ENCODE measurements around the gene SIK1.
"Not testable (repeated sequence)": the region's sequence is repeated elsewhere in the genome, so short reads cannot be mapped to it uniquely, and the experiment has no call there.

- TF ChIP-seq POLR2AphosphoS5, POLR2A (IDR thresholded peaks at IDR 0.05; ENCODE audit: low read depth, low read length): not testable (repeated sequence)
Measured at GRCh38 chr21:43450287-43450686, 23.4 kb upstream of the SIK1 start.
